Hepatocyte (in vitro differentiated cells): ENCODE data around the gene LRCH1. TPM values are rescaled to one million over a fixed set of nuclear protein-coding genes. Genes with fewer than 3 reads are reported as not detected.

ENCODE experiments used
- DNase-seq: peaks from one replicate; pipeline ENCODE4 v3.0.0-alpha.2; 2016; ENCODE audit warnings: low spot score
- H2AFZ ChIP-seq: fragments of 200-600 bp; sonication (generic); 2 replicates; pipeline ENCODE4 v1.6.0; 2016; ENCODE audit warnings: antibody characterized with exemption, mild to moderate bottlenecking
- H3K27ac ChIP-seq: fragments of 200-600 bp; sonication (generic); 2 replicates; pipeline ENCODE4 v1.5.1; 2016; ENCODE audit warnings: mild to moderate bottlenecking
- H3K27me3 ChIP-seq: fragments of 200-600 bp; sonication (generic); 2 replicates; pipeline ENCODE4 v1.6.1; 2016
- H3K36me3 ChIP-seq: fragments of 200-600 bp; sonication (generic); replicated peaks from 2 replicates; pipeline ENCODE4 v1.5.1; 2016; ENCODE audit warnings: low read depth; ENCODE audit not compliant: insufficient read depth
- H3K4me1 ChIP-seq: fragments of 200-600 bp; sonication (generic); 2 replicates; pipeline ENCODE4 v1.5.1; 2016; ENCODE audit warnings: mild to moderate bottlenecking, moderate library complexity; ENCODE audit not compliant: insufficient read depth
- H3K4me2 ChIP-seq: fragments of 200-600 bp; sonication (generic); 2 replicates; pipeline ENCODE4 v1.6.0; 2016
- H3K4me3 ChIP-seq: fragments of 200-600 bp; sonication (generic); 2 replicates; pipeline ENCODE4 v1.5.1; 2016; ENCODE audit warnings: mild to moderate bottlenecking
- H3K79me2 ChIP-seq: fragments of 200-600 bp; sonication (generic); 2 replicates; pipeline ENCODE4 v1.6.0; 2017; ENCODE audit warnings: mild to moderate bottlenecking
- H3K9me2 ChIP-seq: fragments of 200-600 bp; sonication (generic); replicated peaks from 2 replicates; pipeline ENCODE4 v1.6.0; 2017; ENCODE audit warnings: mild to moderate bottlenecking; ENCODE audit not compliant: insufficient read depth
- H3K9me3 ChIP-seq: fragments of 200-600 bp; sonication (generic); 2 replicates; pipeline ENCODE4 v1.5.1; 2016; ENCODE audit warnings: low read depth, mild to moderate bottlenecking
- H4K20me1 ChIP-seq: fragments of 200-600 bp; sonication (generic); 2 replicates; pipeline ENCODE4 v1.6.0; 2016; ENCODE audit warnings: mild to moderate bottlenecking; ENCODE audit not compliant: insufficient read depth, poor library complexity, severe bottlenecking
- EZH2 ChIP-seq: fragments of 200-600 bp; sonication (generic); IDR thresholded peaks from 2 replicates; pipeline ENCODE4 v1.6.1; 2016; ENCODE audit warnings: antibody characterized with exemption, mild to moderate bottlenecking, borderline replicate concordance
- EZH2phosphoT487 ChIP-seq: fragments of 200-600 bp; sonication (generic); IDR thresholded peaks from one replicate; pipeline ENCODE4 v1.6.1; 2018; ENCODE audit warnings: antibody characterized with exemption, mild to moderate bottlenecking, low read depth, moderate library complexity; ENCODE audit not compliant: unreplicated experiment, severe bottlenecking
- WGBS: methylation state at CpG from one replicate; pipeline ENCODE4 v1.1.6; 2016; ENCODE audit warnings: low lambda C conversion rate; ENCODE audit errors: missing lambda C conversion rate; 5-methylcytosine and 5-hydroxymethylcytosine counted together
- polyA plus RNA-seq: library from polyadenylated mRNA; unstranded; fragments of >200 nt; fragmentation: Nextera tagmentation; extraction: Ambion mirVana; gene quantifications from 2 replicates; pipeline ENCODE4 v1.2.1, GENCODE V29; 2016
- total RNA-seq: library from RNA; depleted of rRNA; stranded (reverse); fragments of >200 nt; gene quantifications from 2 replicates; pipeline ENCODE4 v1.2.3, GENCODE V29; 2014
- TF ChIP-seq, protein P1 (sequence below): fragments of 200-600 bp; sonication (generic); IDR thresholded peaks from 2 replicates; pipeline ENCODE4 v1.5.1; 2016; ENCODE audit warnings: antibody characterized with exemption, mild to moderate bottlenecking; ENCODE audit not compliant: poor library complexity

Gene LRCH1
- total and polyA plus RNA-seq, 2 experiments from 2014 or later = 5.7 to 14.1 TPM

DNA sequence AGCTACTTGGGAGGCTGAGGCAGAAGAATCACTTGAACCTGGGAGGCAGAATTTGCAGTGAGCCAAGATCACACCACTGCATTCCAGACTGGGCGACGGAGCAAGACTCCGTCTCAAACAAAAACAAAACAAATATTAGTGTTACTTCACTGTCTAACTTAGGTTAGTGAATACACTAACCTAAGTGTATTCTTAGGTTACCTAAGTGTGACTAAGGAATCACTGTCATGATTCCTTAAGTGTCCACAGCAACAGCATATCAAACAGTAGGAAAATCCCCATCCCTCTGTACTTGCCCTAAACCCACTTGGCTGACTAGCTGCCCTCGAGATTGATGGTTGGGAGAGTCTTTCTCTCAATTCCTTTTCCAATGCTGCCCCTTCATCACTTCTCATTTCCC is 11.8 kb upstream of the LRCH1 start:
- Histone ChIP-seq H2AFZ (no peak overlapping the region), H3K9me2 (no peaks in the 10 kb centered on the region), H3K4me2 (no peak overlapping the region), H3K9me3 (no peaks in the 10 kb centered on the region), H4K20me1 (no peaks in the 10 kb centered on the region), H3K27me3 (no peaks in the 10 kb centered on the region), H3K4me3 (no peak overlapping the region), H3K36me3 (no peaks in the 10 kb centered on the region), H3K27ac (no peak overlapping the region), H3K79me2 (no peaks in the 10 kb centered on the region), H3K4me1 (no peaks in the 10 kb centered on the region)
- 85% methylated on average over 4 of the region's 4 CpGs for WGBS
- TF ChIP-seq EZH2 (no peak), EZH2phosphoT487 (no peak)
- TF ChIP-seq, protein P1, sequence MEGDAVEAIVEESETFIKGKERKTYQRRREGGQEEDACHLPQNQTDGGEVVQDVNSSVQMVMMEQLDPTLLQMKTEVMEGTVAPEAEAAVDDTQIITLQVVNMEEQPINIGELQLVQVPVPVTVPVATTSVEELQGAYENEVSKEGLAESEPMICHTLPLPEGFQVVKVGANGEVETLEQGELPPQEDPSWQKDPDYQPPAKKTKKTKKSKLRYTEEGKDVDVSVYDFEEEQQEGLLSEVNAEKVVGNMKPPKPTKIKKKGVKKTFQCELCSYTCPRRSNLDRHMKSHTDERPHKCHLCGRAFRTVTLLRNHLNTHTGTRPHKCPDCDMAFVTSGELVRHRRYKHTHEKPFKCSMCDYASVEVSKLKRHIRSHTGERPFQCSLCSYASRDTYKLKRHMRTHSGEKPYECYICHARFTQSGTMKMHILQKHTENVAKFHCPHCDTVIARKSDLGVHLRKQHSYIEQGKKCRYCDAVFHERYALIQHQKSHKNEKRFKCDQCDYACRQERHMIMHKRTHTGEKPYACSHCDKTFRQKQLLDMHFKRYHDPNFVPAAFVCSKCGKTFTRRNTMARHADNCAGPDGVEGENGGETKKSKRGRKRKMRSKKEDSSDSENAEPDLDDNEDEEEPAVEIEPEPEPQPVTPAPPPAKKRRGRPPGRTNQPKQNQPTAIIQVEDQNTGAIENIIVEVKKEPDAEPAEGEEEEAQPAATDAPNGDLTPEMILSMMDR = no peak
- DNase-seq = no peak

DNA sequence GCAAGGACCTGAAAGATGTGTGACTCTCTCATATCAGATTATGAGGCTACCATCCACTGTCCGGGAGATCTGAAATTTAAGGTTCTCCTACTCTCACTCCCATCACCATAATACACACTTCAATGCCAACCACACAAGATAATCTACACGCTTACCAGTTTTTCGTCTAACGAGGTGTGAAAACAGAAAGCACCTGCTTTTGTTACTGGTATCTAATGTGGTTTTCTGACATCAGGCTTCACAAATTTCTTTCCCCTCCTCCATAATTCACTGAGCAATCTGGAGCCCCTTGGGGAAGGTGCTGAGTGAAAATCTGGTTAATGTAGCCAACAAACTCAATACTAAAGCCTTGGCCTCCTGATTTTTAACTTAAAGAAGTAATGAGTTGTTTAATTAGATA is 10.1 kb upstream of the LRCH1 start:
- TF ChIP-seq EZH2phosphoT487 (no peak), EZH2 (no peak)
- TF ChIP-seq, protein P1 = no peak
- Histone ChIP-seq H3K79me2 (no peaks in the 10 kb centered on the region), H3K36me3 (no peaks in the 10 kb centered on the region), H2AFZ (no peak overlapping the region), H3K4me2 (no peak overlapping the region), H3K9me3 (no peaks in the 10 kb centered on the region), H3K4me1 (no peaks in the 10 kb centered on the region), H4K20me1 (no peaks in the 10 kb centered on the region), H3K9me2 (no peaks in the 10 kb centered on the region), H3K27ac (no peak overlapping the region), H3K27me3 (no peaks in the 10 kb centered on the region), H3K4me3 (no peak overlapping the region)
- WGBS = 89% methylated on average over 4 of the region's 4 CpGs
- DNase-seq = no peak

DNA sequence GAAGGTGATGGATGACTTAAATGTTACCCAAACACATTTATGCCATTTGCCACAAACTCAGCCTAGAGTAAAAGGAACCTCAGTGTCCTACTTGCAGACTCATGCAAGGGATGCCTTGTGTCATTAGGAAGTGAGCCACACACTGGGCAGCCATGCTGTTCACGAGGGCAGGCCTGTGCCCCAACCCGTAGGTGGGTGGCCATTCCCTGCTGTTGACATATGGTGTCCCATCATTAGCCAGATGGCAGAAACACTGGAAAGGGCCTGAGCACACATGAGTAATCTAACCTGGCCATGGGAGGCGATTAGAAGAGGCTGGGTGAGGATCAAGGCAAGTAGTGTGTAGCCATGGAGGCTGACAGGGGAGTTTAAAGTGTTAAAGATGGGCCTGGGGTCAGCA is 9.7 kb upstream of the LRCH1 start:
- no peak overlapping the region for H2AFZ ChIP-seq
- H3K9me2 ChIP-seq = no peaks in the 10 kb centered on the region
- TF ChIP-seq EZH2 = no peak
- TF ChIP-seq, protein P1 = no peak
- TF ChIP-seq EZH2phosphoT487 = no peak
- no peaks in the 10 kb centered on the region for H3K27me3 ChIP-seq
- 97% methylated on average over 3 of the region's 3 CpGs for WGBS
- no peak overlapping the region for H3K27ac ChIP-seq
- DNase-seq = no peak
- no peak overlapping the region for H3K4me2 ChIP-seq
- H3K9me3 ChIP-seq = no peaks in the 10 kb centered on the region
- H3K79me2 ChIP-seq = no peaks in the 10 kb centered on the region
- H3K4me3 ChIP-seq = no peak overlapping the region
- H3K4me1 ChIP-seq = no peaks in the 10 kb centered on the region
- H4K20me1 ChIP-seq = no peaks in the 10 kb centered on the region
- no peaks in the 10 kb centered on the region for H3K36me3 ChIP-seq

DNA sequence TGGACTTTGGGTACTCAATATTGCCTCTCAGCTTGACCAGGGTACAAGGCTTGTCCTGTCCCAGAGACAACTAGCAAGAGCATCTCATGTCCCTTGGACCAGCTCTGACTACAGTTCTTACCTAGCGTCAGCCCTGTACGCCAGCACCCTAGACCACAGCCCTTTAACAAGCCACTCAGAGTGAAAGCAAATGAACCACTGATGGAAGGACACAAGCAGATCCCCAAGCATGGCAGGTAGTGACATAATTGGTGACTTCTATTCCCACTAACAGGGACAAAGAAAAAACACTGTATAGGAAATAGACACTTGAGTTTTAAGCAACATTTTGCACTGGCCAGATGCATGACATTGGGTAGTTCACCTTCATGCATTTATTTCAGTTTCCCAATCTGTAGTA is 8.8 kb upstream of the LRCH1 start:
- no peaks in the 10 kb centered on the region for H3K27me3 ChIP-seq
- no peak for TF ChIP-seq EZH2
- no peak for TF ChIP-seq EZH2phosphoT487
- TF ChIP-seq, protein P1 = no peak
- no peak overlapping the region for H3K27ac ChIP-seq
- no peak overlapping the region for H3K4me3 ChIP-seq
- no peaks in the 10 kb centered on the region for H3K9me3 ChIP-seq
- H2AFZ ChIP-seq = no peak overlapping the region
- no peak for DNase-seq
- no peaks in the 10 kb centered on the region for H3K9me2 ChIP-seq
- no peaks in the 10 kb centered on the region for H3K79me2 ChIP-seq
- H3K4me1 ChIP-seq = no peaks in the 10 kb centered on the region
- H3K4me2 ChIP-seq = no peak overlapping the region
- H3K36me3 ChIP-seq = no peaks in the 10 kb centered on the region
- no peaks in the 10 kb centered on the region for H4K20me1 ChIP-seq
- WGBS = 97% methylated on average over 2 of the region's 2 CpGs
